ENCODE results near the gene CMPK1.
"Not testable (repeated sequence)": the region's sequence is repeated elsewhere in the genome, so short reads cannot be mapped to it uniquely, and the experiment has no call there.

CMPK1 gene, protein sequence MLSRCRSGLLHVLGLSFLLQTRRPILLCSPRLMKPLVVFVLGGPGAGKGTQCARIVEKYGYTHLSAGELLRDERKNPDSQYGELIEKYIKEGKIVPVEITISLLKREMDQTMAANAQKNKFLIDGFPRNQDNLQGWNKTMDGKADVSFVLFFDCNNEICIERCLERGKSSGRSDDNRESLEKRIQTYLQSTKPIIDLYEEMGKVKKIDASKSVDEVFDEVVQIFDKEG

GRCh38 chr1:47333578-47333921 lies at the start of gene CMPK1:
CMPK1 (plus strand) TSS chr1:47333790; CDS start chr1:47333946, 156 bp downstream.
- peak; percentile 87 for DNase-seq

DNA sequence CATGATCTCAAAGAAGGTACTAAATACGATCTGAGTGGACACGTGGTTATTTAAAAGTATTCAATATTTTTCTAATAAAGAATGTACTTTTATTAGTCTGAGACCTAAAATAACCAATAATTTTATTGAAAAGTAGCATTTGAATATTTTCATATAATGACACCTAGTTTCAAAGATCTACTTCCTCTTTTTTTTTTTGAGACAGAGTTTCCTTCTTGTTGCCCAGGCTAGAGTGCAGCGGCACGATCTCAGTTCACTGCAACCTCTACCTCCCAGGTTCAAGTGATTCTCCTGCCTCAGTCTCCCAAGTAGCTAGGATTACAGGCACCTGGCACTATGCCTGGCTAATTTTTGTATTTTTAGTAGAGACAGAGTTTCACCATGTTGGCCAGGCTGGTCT lies 45.5 kb upstream of the CMPK1 start:
- peak; percentile 39 to 55 for DNase-seq

DNA sequence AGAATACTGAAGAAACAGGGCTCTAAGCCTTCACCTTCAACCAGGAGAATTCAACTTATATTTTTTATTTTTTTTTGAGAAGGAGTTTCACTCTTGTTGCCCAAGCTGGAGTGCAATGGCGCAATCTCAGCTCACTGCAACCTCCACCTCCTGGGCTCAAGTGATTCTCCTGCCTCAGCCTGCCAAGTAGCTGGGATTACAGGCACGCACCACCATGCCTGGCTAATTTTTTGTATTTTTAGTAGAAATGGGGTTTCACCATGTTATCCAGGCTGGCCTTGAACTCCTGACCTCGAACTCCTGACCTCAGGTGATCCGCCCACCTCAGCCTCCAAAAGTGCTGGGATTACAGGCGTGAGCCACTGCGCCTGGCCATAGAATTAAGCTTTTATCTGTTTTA lies 38.7 kb upstream of the CMPK1 start:
- not testable (repeated sequence) for DNase-seq

DNA sequence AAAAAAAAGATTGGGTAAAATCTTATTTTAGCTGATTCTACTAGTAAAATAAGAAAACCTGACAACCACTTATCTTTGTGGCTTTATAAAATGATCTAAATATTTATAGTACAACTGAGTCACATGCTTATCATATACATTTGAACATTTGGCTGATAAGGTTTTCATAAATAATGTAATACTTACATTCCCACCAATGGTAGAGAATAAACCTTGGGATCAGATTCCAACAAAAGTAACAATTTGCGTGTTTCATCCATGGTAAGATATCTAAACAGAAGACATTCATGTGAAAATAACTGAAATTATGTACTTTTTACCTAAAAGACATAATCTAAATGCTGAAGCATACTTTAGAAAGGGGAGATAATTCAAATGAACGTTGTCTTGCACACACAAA lies 38.0 kb upstream of the CMPK1 start:
- DNase-seq = no peak

GRCh38 chr1:47298025-47298699 lies 35.4 kb upstream of the CMPK1 start:
- peak in 1 of 2 experiments; percentile 4 for DNase-seq

DNA sequence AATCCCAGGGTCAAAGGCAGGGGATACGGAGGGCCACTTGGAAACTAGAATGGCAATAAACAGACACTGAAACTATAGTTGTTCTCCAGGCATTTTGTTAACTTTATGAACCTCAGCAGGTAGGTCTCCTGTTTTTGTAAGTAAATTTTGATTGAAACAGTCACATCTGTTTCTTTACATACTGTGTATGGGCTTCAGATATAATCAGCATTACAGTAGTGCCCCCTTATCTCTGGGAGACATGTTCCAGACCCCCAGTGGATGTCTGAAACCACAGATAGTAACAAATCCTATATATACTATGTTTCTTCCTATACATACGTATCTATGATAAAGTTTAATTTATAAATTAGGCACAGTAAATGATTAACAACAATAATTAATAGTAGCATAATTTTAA lies 31.1 kb upstream of the CMPK1 start:
- DNase-seq = no peak

DNA sequence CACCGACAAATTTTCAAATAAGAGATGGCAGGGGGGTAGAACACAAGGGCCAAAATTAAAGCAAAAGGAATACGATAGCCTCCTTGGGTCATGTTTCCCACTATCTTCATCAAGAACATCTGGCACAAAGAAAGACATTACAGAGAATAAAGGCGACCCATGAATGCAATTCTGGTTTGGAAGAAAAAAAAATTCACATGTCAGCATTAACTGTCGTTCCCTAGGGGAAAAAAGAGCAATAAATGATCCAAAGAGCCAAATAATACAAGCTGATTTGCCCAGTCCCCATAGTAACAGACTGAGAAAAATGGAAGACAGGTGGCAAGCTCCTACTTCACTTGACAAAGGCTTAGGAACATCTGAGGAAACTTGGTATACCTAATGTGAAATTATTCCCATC lies 24.2 kb upstream of the CMPK1 start:
- no peak for DNase-seq

DNA sequence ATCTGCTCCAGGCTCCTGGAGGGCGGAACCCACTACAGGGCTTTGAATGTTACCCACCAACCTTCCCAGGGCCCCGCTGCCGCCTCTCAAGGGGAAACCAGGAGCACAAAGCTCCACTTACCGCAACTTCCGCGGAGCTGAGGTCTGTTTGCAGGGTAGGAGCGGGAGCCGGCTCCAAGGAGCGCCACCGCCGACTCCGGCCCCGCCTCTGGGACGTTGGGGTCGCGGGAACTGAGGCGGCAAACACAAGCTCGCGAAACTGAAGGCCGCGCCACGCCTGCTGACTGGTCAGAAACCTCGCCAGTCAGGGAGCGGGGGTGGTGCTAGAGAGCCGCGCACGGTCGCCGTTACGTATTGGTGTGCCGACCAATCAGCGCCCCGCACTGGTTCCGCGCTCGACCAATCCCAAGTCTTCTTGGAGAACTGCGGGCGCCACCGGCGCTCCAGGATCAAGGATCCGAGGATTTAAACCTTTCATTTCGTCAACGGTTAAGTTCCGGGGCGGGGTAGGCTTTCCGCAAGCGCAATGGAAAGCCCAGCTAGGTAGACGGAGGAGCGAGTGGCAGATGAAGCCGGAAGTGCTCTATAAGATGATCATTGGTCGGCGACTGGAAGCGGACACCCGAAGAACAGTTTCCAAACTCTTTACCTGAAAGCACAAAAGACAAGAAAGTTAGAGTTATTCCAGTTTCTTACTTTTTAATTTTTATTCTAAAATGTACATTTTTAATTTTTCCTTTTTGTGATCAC lies 19.5 kb upstream of the CMPK1 start, which contains the start of gene STIL:
STIL (minus strand) TSS at position 233 of the 750 bp plus-strand sequence. CDS start 3,828 bp downstream, outside the sequence.
- DNase-seq = peak; percentile 100

DNA sequence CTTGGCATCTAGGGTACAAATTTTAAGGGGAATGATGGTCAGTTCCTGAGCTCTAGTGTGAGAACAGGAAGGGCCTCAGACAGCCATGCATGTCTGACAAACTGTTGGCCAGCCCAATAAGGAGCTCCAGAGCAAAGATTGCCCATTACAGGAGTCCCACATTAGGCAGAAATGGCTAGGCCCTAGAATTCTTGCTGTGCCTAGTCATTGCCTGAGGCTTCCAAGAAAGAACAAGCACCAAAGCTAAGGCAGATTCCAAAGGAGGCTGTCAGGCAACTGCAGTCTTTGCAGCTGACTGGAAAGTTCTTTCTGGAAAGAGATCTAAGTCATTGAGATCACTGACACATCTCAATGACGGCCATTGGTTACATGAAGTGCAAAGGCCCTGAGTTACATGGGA lies 15.7 kb upstream of the CMPK1 start:
- no peak for DNase-seq

DNA sequence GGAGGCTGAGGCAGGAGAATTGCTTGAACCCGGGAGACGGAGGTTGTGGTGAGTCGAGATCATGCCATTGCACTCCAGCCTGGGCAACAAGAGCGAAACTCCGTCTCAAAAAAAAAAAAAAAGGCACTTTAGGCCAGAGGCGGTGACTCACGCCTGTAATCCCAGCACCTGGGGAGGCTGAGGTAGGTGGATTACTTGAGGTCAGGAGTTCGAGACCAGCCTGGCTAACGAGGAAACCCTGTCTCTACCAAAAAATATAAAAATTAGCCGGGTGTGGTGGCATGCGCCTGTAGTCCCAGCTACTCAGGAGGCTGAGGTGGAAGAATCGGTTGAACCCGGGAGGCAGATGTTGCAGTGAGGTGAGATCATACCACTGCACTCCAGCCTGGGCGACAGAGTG lies 13.6 kb upstream of the CMPK1 start:
- DNase-seq = not testable (repeated sequence)

- peak in 1 of 2 experiments; percentile 8 for DNase-seq
These were observed 10.0 kb upstream of the CMPK1 start for GRCh38 chr1:47323599-47324031.

GRCh38 chr1:47324682-47325081 lies 8.9 kb upstream of the CMPK1 start:
- DNase-seq = no peak

DNA sequence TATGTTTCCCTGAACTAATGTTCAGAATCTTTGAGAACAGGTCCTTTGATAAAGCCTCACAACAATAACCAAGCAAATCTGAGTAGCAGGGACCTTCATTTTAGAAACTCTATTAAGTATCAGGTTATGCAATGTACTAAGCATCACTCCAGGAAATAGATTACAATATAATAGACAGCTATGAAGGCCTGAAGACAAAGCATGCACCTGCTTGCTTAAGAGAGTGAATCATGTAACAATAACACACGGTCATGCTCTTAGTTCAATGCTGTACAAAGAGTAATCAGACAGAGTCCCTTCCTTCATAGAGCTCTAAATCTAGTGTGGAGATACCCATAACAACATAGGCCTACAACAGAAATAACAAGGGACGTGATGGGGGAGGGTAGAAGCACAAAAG lies 8.1 kb upstream of the CMPK1 start:
- no peak for DNase-seq

- DNase-seq = no peak
These were observed 7.3 kb upstream of the CMPK1 start for GRCh38 chr1:47326271-47326670.

GRCh38 chr1:47328992-47329391 lies 4.6 kb upstream of the CMPK1 start:
- DNase-seq = no peak

GRCh38 chr1:47330212-47330611 lies 3.4 kb upstream of the CMPK1 start:
- no peak for DNase-seq

- no peak for DNase-seq
These were observed 1.7 kb upstream of the CMPK1 start for GRCh38 chr1:47331875-47332274.

DNA sequence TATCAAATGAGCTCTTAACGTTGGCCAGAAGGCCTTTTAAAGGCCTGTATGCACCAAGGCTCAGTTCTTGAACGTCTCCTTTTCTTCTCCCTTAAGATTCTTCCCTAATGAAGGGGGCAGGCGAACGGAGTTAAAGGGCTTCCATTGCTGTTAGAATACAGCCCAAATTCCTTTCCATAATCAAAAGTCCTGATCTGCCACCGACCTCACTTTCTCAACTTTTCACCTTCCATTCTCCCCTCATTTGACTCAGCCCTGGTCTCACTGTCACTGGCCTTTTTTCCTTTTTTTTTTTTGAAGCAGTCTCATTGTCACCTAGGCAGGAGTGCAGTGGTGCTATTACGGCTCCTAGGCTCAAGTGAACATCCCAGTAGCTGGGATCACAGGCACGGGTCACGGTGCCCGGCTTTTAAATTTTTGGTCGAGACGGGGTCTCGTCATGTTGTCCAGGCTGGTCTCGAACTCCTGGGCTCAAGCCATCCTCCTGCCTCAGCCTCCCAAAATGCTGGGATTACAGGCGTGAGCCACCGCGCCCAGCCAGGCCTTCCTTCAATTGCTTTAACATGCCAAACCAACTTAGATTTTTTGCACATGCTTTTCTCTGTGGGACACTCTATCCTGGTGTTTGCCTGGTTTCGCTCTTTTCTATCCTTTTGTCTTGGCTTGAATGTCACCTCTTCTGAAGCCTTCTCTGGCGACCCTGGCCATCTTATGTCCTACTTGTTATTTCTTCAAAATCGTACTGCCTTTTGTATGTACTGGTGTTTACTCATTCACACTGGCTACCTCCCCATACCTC lies 612 bp upstream of the CMPK1 start:
- DNase-seq = peak in 1 of 2 experiments; percentile 70

GRCh38 chr1:47333922-47334764 lies 553 bp downstream of the CMPK1 start:
- peak; percentile 65 to 75 for DNase-seq

- DNase-seq = no peak
These were observed 1.3 kb downstream of the CMPK1 start for GRCh38 chr1:47334765-47335435.

DNA sequence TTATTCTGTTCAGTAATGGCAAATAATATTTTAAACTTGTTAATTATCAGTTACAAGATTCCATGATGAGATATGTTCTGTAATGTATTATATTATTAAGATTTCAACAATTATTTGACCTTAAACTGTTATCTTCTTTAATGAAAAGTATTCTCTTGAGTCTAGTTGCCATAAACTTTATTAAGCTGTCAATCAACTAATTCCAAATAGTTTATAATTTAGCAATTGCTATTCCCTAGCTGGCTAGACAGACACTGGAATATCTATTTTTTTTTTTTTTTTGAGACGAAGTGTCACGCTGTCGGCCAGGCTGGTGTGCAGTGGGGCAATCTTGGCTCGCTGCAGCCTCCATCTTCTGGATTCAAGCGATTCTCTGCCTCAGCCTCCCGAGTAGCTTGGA lies 3.8 kb downstream of the CMPK1 start:
- DNase-seq = no peak
